Inflammatory macrophage treated with lipopolysaccharide for 1 hour (primary cell): Measurements from ENCODE around the gene ATP1A1.

ENCODE experiments used
- DNase-seq, 2 donors: peaks; one replicate each; pipeline ENCODE4 v3.0.0-alpha.2; 2020 to 2022

ATP1A1 gene

GRCh38 chr1:116372651-116373430 lies at the start of gene ATP1A1:
Gene ATP1A1 (plus strand): TSS chr1:116373244. CDS start chr1:116373512, 268 bp downstream.
- DNase-seq: peak; percentile 93 to 99

- no peak for DNase-seq
These were observed 49.6 kb upstream of the ATP1A1 start for GRCh38 chr1:116323491-116323890.

DNA sequence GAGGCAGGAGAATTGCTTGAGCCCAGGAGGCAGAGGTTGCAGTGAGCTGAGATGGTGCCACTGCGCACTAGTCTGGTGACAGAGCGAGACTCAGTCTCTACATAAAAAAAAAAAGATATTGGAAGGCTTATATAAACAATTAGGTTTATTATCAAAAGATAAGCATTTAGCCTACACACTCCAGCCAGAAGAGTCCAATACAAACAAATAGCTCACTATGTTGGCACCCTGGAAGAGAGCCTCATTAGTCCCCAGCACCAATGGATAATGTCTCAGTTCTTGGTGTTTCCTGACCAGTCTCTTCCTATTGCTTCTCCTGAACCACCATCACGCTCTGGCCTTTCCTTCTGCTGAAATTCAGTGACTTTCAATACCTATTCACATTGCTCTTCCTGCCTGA lies 48.6 kb upstream of the ATP1A1 start:
- DNase-seq: no peak

DNA sequence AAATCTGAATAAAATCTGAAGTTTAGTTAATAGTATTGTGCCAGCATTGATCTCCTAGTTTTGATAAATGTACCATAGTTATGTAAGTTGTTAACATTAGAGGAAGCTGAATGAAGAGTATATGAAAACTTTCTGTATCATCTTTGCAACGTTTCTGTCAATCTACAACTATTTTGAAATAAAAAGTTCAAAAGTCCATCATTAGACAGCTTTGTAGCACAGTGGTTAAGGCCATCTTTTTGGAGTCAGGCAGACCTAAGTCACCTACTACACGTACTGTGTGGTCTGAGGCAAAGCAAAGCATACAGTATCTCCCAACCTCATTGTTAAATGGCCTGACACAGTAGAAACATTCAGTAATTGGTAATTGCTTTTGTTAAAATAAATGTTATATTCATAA lies 47.9 kb upstream of the ATP1A1 start:
- no peak for DNase-seq

GRCh38 chr1:116325922-116326321 lies 47.1 kb upstream of the ATP1A1 start:
- no peak for DNase-seq

- DNase-seq: no peak
These were observed 46.6 kb upstream of the ATP1A1 start for GRCh38 chr1:116326486-116326885.

- no peak for DNase-seq
These were observed 44.4 kb upstream of the ATP1A1 start for GRCh38 chr1:116328671-116329070.

- no peak for DNase-seq
These were observed 43.3 kb upstream of the ATP1A1 start for GRCh38 chr1:116329524-116330341.

GRCh38 chr1:116330342-116330652 lies 42.7 kb upstream of the ATP1A1 start:
- no peak for DNase-seq

DNA sequence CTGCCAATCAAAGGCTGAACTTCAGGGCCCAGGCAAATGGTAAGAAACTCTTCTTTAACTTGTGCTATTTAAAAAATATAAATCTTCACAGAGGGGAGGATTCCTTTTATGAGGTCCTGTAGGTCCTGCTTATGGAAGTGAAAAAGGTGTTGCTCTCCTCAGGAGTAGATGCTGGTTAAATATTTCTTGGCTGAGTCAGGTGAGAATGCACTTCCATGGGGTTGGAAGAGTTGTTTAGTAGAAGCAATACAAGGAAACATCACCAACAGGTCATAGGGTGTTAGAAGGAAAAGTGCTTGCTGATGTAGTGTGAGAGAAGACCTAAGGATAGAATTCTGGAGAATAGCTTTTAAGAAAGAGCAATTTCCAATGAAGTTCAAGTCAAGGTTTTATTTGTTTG lies 42.2 kb upstream of the ATP1A1 start:
- DNase-seq: no peak

- no peak for DNase-seq
These were observed 41.5 kb upstream of the ATP1A1 start for GRCh38 chr1:116331523-116331922.

DNA sequence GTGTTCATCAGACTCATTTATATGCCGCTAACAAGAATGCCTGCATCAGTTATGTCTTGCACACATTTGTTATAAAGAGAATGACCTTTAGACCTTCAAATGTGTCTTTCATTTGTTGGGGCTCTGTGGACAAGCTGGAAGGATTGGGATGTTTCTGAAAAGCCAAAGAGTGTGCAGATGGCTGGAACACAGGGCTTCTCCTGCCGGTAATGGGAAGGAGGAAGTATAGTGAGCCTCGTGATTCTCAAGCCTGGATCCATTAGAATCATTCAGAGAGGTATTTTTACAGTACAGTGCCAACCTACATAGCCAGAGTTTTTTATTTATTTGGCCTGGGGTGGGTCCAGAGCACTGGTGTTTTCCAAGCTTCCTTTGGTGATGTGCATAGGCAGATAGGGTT lies 40.6 kb upstream of the ATP1A1 start:
- DNase-seq: no peak

DNA sequence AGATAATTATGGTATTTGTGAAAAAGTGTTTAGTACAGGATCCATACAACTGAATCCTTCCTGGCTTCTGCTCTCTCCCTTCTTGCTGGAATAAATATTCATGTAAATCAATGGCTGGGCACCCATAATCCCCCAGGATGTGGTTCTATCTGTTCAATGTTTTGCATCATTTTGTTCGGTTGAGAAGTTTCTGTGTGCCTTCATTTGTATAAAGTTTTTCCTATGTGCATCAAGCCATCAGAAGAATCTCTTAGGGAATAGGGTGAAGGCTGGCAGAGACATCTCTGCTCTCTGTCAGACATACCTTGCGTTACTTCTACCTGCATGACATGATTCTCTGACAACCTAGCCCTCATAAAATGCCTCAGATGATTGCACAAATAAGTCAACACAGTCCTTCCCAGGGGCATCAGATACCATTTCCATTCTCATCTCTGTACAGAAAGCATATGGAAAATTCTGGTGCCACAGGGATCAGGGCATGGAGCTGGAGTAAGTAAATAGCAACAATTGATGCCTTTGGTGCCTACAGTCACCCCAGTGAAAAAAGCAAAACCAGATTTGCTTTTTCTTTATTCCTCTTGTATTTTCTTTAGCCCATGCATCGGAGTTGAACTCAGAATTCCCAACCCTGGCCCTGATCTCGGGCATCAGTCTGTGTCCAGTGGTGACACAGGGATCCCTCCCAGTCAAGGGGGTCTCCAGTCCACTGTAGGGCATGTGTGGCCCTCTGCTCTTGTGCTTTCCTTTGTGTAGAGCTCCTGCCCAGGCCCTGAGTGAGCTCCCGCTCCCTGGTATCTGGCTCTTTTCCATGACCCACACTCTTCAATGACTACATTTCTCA lies 39.7 kb upstream of the ATP1A1 start:
- DNase-seq: no peak

- no peak for DNase-seq
These were observed 39.0 kb upstream of the ATP1A1 start for GRCh38 chr1:116334015-116334547.

DNA sequence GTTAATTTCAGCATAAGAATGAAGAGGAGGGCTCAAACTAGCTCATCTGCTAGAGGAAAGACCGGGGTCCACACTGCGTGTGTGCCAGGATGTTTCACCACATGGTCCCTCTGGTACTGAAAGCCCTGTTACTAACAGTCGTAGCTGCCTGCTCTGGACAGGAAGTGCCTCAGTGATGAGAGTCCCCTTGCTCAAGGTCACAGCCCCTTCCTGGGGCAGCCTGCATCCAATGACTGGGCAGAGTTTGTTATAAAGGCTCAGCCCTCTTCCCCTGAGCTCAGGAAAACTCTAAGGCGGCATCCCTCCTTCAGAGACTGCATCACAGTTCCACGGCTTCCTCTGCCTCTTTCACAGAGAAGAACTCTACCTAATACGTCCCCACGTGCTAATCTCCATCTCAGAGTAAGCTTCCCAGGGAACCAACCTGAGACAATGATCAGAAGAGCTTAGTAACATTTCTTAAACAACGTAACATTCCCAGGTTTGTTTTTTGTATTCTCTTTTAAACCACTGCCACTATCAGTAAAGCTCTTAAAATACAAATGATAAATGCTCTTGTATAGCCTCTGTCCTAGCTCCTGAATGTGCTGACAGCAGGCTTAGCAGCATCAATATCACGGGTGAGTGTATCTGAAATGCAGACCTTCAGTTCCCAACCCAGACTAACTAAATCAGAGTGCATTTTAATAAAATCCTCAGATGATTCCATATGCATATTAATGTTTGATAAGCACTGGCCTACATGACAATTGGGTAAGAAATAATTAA lies 38.0 kb upstream of the ATP1A1 start:
- no peak for DNase-seq

DNA sequence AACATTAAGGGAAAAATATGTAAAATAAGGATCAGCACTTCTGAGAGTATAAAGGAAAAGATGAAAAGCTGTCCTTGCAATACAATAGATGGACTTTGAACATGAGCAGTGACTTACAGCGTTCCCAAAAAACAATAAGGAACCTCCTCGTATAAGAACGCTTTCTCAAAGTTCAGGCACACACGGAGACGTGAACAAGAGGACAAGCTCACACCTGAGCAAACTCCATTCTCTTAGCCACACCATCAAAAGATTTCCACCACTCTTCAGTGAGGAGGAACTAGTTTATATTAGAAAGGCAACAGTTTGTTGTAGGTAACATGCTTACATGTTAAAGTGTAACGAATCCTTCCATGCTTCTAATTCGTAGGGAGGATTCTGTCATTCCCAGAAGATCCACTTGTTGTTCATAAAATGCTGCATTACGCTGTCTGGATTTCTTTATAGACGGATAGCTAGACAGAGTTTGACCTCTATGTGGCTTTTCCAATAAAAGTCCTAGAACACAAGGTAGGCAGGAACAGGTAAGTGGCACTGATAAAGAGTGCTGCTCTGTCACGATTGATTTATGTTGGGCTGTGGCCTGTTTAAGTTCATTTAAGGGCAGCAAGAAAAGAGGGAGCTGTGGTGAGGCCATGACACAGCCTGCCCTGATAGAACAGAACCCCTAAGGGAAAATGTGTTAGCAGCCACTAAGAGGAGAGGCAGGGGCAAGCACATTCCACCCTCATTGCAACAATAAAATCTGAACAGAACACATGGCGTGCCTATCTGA lies 37.0 kb upstream of the ATP1A1 start:
- no peak for DNase-seq

- DNase-seq: no peak
These were observed 35.6 kb upstream of the ATP1A1 start for GRCh38 chr1:116337398-116337797.

- no peak for DNase-seq
These were observed 34.6 kb upstream of the ATP1A1 start for GRCh38 chr1:116338400-116338799.

GRCh38 chr1:116340506-116341231 lies 32.4 kb upstream of the ATP1A1 start:
- no peak for DNase-seq

DNA sequence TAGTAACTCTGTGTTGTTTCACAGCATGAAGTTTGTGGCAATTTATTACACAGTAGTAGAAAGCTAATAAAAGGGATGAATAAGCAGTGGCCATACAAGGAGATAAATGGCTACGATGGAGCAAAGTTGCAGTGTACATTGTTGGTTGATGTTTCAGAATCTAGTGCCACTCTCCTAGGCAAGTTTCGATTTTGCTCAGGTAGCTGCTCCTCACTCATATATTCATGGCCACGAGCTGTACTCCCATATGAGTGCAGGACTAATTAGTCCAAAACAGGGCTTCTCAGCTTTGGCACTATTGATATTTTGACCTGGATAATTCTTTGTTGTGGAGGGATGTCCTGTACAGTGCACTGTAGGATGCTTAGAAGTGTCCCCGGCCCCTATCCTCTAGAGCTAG lies 30.0 kb upstream of the ATP1A1 start:
- DNase-seq: no peak

DNA sequence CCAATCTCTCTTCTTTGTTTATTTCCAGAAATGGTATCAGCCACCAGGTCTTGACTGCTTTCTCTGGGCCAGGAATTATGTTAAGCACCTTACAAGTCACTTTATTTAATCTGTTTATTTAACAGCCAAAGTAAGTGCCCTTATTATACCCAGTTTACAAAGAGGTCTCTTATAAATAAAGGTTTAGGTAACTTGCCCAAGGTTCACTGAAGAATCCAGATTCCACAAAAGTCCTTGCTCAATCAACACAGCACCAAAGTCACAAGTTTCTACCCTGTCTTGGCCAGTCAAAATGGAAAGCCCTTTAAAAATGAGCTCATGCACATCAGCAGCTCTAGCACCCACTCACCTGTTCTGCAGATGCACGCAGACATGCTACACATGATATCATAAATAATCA lies 28.0 kb upstream of the ATP1A1 start:
- DNase-seq: no peak
